Trophoblast cell (in vitro differentiated cells and primary cell): ENCODE data around the gene NDRG2.
A peak's percentile ranks its signal among the peaks of the same experiment; 100 is the strongest.

Experiments used
- DNase-seq, 2 donors: peaks; one replicate each; pipeline ENCODE4 v3.0.0-alpha.2; 2016
- H2AFZ ChIP-seq: 2 replicates; pipeline ENCODE4 v1.6.1; 2013; ENCODE audit warnings: low read length, moderate library complexity, mild to moderate bottlenecking; ENCODE audit not compliant: insufficient read depth, poor library complexity
- H2AK5ac ChIP-seq: 2 replicates; pipeline ENCODE4 v1.6.1; 2013; ENCODE audit warnings: mild to moderate bottlenecking, low read length
- H2BK120ac ChIP-seq: 2 replicates; pipeline ENCODE4 v1.6.1; 2013; ENCODE audit warnings: low read length, mild to moderate bottlenecking, moderate library complexity; ENCODE audit not compliant: insufficient read depth, poor library complexity
- H2BK12ac ChIP-seq: 2 replicates; pipeline ENCODE4 v1.6.1; 2013; ENCODE audit warnings: mild to moderate bottlenecking, low read length, moderate library complexity
- H2BK5ac ChIP-seq: 2 replicates; pipeline ENCODE4 v1.6.1; 2013; ENCODE audit warnings: low read length, low read depth, moderate library complexity, mild to moderate bottlenecking; ENCODE audit not compliant: poor library complexity
- H3K14ac ChIP-seq: 2 replicates; pipeline ENCODE4 v1.6.1; 2013; ENCODE audit warnings: mild to moderate bottlenecking, low read length
- H3K18ac ChIP-seq: 2 replicates; pipeline ENCODE4 v1.6.1; 2013; ENCODE audit warnings: mild to moderate bottlenecking, low read length
- H3K23ac ChIP-seq: 2 replicates; pipeline ENCODE4 v1.6.1; 2013; ENCODE audit warnings: low read length
- H3K27ac ChIP-seq: 2 replicates; pipeline ENCODE4 v1.5.1; 2013; ENCODE audit warnings: low read depth, mild to moderate bottlenecking, inconsistent platforms, low read length, moderate library complexity
- H3K27me3 ChIP-seq: 2 replicates; pipeline ENCODE4 v1.6.1; 2013; ENCODE audit warnings: inconsistent platforms, mild to moderate bottlenecking, low read length, moderate library complexity; ENCODE audit not compliant: insufficient read depth
- H3K36me3 ChIP-seq, 2 experiments: 1 replicate in 1 of 2; 2 replicates in 1 of 2; pipeline ENCODE4 v1.6.1; 2013; ENCODE audit warnings: low read length in 2 of 2, mild to moderate bottlenecking in 2 of 2, moderate library complexity in 1 of 2; ENCODE audit not compliant: insufficient read depth in 2 of 2, control insufficient read depth in 1 of 2
- H3K4ac ChIP-seq: 2 replicates; pipeline ENCODE4 v1.6.1; 2013; ENCODE audit warnings: low read depth, mild to moderate bottlenecking, low read length, moderate library complexity
- H3K4me1 ChIP-seq, 2 experiments: 1 replicate in 1 of 2; 2 replicates in 1 of 2; pipeline ENCODE4 v1.6.1; 2013; ENCODE audit warnings: low read length in 2 of 2, mild to moderate bottlenecking in 2 of 2, moderate library complexity in 1 of 2; ENCODE audit not compliant: insufficient read depth in 2 of 2, control insufficient read depth in 1 of 2
- H3K4me2 ChIP-seq: 2 replicates; pipeline ENCODE4 v1.6.1; 2013; ENCODE audit warnings: inconsistent platforms, mild to moderate bottlenecking, low read length, moderate library complexity
- H3K4me3 ChIP-seq: 2 replicates; pipeline ENCODE4 v1.5.1; 2013; ENCODE audit warnings: mild to moderate bottlenecking, low read depth, low read length, inconsistent platforms
- H3K79me1 ChIP-seq: one replicate; pipeline ENCODE4 v1.6.1; 2013; ENCODE audit warnings: low read length
- H3K79me2 ChIP-seq: 2 replicates; pipeline ENCODE4 v1.6.1; 2013; ENCODE audit warnings: low read length, mild to moderate bottlenecking; ENCODE audit not compliant: control insufficient read depth, insufficient read depth, poor library complexity
- H3K9ac ChIP-seq: 2 replicates; pipeline ENCODE4 v1.6.1; 2013; ENCODE audit warnings: mild to moderate bottlenecking, low read length
- H3K9me3 ChIP-seq: 2 replicates; pipeline ENCODE4 v1.6.1; 2013; ENCODE audit warnings: low read depth, mild to moderate bottlenecking, control low read depth, inconsistent platforms, low read length; ENCODE audit not compliant: insufficient read depth
- H4K12ac ChIP-seq: 2 replicates; pipeline ENCODE4 v1.6.1; 2013; ENCODE audit warnings: low read depth, mild to moderate bottlenecking, low read length, moderate library complexity
- H4K8ac ChIP-seq: 2 replicates; pipeline ENCODE4 v1.6.1; 2013; ENCODE audit warnings: low read depth, mild to moderate bottlenecking, low read length, moderate library complexity
- H4K91ac ChIP-seq: one replicate; pipeline ENCODE4 v1.6.1; 2013; ENCODE audit warnings: low read depth, mild to moderate bottlenecking, low read length, moderate library complexity
- WGBS: extraction: QIAGEN DNeasy Blood & Tissue Kit; methylation state at CpG from one replicate; pipeline ENCODE4 v1.1.7; 2013; ENCODE audit warnings: missing lambda C conversion rate; ENCODE audit not compliant: insufficient read length, insufficient coverage; ENCODE audit errors: extremely low coverage; 5-methylcytosine and 5-hydroxymethylcytosine counted together

The NDRG2 gene

DNA sequence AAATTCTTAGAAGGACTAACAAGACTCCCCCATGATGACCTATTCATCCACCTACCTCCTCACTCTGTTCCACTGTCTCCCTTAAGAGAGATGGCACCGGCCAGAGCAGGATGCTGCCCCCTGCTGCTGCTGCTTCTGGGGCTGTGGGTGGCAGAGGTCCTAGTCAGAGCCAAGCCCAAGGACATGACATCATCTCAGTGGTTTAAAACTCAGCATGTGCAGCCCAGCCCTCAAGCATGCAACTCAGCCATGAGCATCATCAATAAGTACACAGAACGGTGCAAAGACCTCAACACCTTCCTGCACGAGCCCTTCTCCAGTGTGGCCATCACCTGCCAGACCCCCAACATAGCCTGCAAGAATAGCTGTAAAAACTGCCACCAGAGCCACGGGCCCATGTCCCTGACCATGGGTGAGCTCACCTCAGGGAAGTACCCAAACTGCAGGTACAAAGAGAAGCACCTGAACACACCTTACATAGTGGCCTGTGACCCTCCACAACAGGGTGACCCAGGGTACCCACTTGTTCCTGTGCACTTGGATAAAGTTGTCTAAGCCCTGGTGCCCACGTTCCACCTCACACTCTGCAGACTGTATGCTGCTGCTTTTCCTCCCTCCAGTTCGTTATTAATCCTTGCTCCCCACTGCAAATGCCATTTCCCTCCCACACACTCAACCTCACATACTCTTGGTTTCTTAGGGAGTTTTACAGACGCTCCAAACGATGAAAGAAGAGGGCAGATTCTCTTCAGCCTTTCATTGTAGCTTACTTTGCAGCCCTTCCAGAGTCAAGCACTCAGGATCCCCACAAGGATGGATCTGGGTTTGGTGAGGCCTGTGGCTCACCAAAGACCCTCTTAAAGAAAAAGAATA, 33.2 kb upstream of the NDRG2 start, which contains the start of gene RNASE8:
Gene RNASE8 (plus strand): TSS at position 20 of the 873 bp plus-strand sequence. CDS start 71 bp downstream, at position 91.
- H2BK12ac ChIP-seq = no peak within 1 kb of the TSS
- H3K27me3 ChIP-seq = no peaks in the 10 kb centered on the region
- H3K4me3 ChIP-seq = peak within 1 kb of the TSS; percentile 9
- no peak for DNase-seq
- no peaks in the 10 kb centered on the region for H3K79me2 ChIP-seq
- H4K91ac ChIP-seq = no peak within 1 kb of the TSS
- WGBS = no CpG with 5 or more reads among the region's 8 CpGs
- no peaks in the 10 kb centered on the region for H3K79me1 ChIP-seq
- H2BK120ac ChIP-seq = no peak within 1 kb of the TSS
- H3K4ac ChIP-seq = no peak within 1 kb of the TSS
- no peak within 1 kb of the TSS for H3K27ac ChIP-seq
- no peak within 1 kb of the TSS for H3K23ac ChIP-seq
- no peak within 1 kb of the TSS for H3K4me2 ChIP-seq
- peaks cover 2 to 3% of the 10 kb centered on the region in 2 experiments for H3K4me1 ChIP-seq
- H4K8ac ChIP-seq = no peak within 1 kb of the TSS
- H4K12ac ChIP-seq = no peak within 1 kb of the TSS
- no peaks in the 10 kb centered on the region for H3K36me3 ChIP-seq
- H3K9ac ChIP-seq = no peak within 1 kb of the TSS
- no peak within 1 kb of the TSS for H2BK5ac ChIP-seq
- no peak within 1 kb of the TSS for H3K14ac ChIP-seq
- H2AK5ac ChIP-seq = no peak within 1 kb of the TSS
- no peak within 1 kb of the TSS for H3K18ac ChIP-seq
- no peaks in the 10 kb centered on the region for H3K9me3 ChIP-seq
- no peak within 1 kb of the TSS for H2AFZ ChIP-seq

DNA sequence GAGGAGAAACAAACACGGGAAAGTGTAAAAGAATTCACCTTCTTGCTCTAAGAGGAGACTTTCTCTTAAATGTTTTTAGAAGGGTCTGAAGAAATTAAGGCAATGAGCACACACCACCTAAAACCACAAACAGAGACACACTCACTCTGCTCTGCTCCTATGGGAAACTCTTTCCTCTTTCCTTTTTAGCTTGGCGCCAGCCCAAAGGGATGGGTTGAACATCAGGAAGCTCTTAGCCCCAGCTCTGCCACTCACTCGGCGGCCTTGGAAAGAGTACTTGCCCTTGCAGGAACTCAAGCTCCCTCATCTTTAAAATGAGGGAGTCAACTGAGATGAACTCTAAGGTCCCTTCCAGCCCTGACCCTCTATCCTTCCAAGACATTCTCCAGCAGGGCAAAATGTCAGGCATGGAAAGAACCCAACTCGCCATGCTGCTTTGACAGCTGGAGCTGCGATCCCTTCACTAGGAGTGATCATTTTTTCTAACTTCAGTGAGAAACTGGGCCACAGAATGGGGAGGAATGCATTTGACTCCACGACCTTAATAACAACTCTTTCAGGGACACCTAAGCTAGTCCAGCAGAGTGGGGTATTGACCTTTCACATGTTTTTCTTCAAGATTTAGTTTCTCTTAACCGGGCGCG, 31.8 kb upstream of the NDRG2 start:
- no peaks in the 10 kb centered on the region for H3K4me1 ChIP-seq
- H3K9ac ChIP-seq = no peak overlapping the region
- no peak overlapping the region for H3K18ac ChIP-seq
- DNase-seq = no peak
- no peak overlapping the region for H4K91ac ChIP-seq
- H3K14ac ChIP-seq = no peak overlapping the region
- H3K79me1 ChIP-seq = no peaks in the 10 kb centered on the region
- no peaks in the 10 kb centered on the region for H3K27me3 ChIP-seq
- no peak overlapping the region for H3K4me2 ChIP-seq
- no peak overlapping the region for H3K23ac ChIP-seq
- no peak overlapping the region for H4K8ac ChIP-seq
- H3K4ac ChIP-seq = no peak overlapping the region
- H4K12ac ChIP-seq = no peak overlapping the region
- WGBS = no CpG with 5 or more reads among the region's 10 CpGs
- H3K27ac ChIP-seq = no peak overlapping the region
- H3K9me3 ChIP-seq = no peaks in the 10 kb centered on the region
- no peak overlapping the region for H2BK120ac ChIP-seq
- no peak overlapping the region for H2BK12ac ChIP-seq
- no peak overlapping the region for H2AK5ac ChIP-seq
- H3K4me3 ChIP-seq = no peak overlapping the region
- H3K36me3 ChIP-seq = no peaks in the 10 kb centered on the region
- no peak overlapping the region for H2BK5ac ChIP-seq
- H3K79me2 ChIP-seq = no peaks in the 10 kb centered on the region
- no peak overlapping the region for H2AFZ ChIP-seq

DNA sequence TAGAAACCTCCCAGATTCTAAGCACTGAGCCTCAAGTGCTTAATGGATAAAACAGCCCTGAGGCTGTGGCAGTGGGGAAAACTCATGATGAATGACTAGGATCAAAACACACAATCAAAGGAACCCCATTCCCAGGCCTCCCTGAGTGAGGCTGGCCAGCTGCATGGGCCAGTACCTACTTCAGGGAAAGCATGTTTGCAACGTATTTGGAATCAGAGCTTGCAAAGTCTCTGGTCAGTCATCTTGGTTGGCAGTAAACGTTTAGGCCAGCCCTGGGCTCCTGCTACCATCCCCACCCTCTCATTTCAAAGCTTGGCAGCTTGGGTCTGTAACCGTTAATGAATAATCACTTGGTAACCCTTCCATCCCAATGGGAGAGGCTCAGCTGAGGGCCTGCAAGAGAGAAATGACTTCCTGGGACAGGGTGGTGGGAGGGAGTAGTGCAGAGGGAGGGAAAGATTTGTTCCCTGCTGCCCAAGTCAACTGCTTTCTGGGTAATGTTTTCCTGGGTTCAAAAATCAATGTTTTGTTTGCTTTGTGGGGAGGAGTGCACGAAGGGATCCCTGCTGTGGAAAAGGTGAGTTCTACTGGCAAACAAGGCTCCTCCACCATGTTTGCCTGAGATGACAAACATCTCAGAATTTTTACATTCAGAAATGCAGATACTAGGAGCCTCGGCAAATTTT, 30.7 kb upstream of the NDRG2 start:
- Histone ChIP-seq H3K27me3 (no peaks in the 10 kb centered on the region), H3K4me1 (no peaks in the 10 kb centered on the region), H3K18ac (no peak overlapping the region), H3K14ac (no peak overlapping the region), H3K36me3 (no peaks in the 10 kb centered on the region), H3K9ac (no peak overlapping the region), H4K8ac (no peak overlapping the region), H2BK12ac (no peak overlapping the region), H3K9me3 (no peaks in the 10 kb centered on the region), H2AFZ (no peak overlapping the region), H3K27ac (no peak overlapping the region), H3K23ac (no peak overlapping the region), H3K4me3 (no peak overlapping the region), H3K79me2 (no peaks in the 10 kb centered on the region), H4K12ac (no peak overlapping the region), H4K91ac (no peak overlapping the region), H3K4me2 (no peak overlapping the region), H2BK120ac (no peak overlapping the region), H3K4ac (no peak overlapping the region), H2BK5ac (no peak overlapping the region), H2AK5ac (no peak overlapping the region), H3K79me1 (no peaks in the 10 kb centered on the region)
- DNase-seq = no peak
- no CpG with 5 or more reads among the region's 5 CpGs for WGBS

DNA sequence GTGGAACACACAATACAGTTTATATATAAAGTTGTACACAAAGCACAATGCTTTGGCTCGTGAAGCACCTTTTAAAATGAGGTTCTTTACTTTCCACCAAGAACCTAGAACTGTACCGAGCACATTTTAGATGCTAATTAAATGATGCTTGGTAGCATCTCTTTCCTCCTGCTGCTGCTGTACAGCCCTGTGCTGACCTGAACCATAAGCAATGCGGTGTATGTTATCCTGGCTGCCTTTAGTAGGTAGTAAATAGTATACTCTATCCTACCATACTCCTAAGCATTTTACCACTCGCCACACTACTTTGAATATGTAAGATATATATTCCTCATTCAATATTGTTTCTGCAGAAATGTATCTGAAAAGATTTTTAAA, 29.9 kb upstream of the NDRG2 start:
- no peak overlapping the region for H2BK12ac ChIP-seq
- no peaks in the 10 kb centered on the region for H3K4me1 ChIP-seq
- H4K12ac ChIP-seq = no peak overlapping the region
- no peak overlapping the region for H3K27ac ChIP-seq
- no peak overlapping the region for H3K4me3 ChIP-seq
- no peak overlapping the region for H4K8ac ChIP-seq
- no peak overlapping the region for H2BK120ac ChIP-seq
- H2AFZ ChIP-seq = no peak overlapping the region
- H3K9ac ChIP-seq = no peak overlapping the region
- no peaks in the 10 kb centered on the region for H3K36me3 ChIP-seq
- no peak overlapping the region for H3K4ac ChIP-seq
- H3K79me1 ChIP-seq = no peaks in the 10 kb centered on the region
- no peaks in the 10 kb centered on the region for H3K79me2 ChIP-seq
- no peak overlapping the region for H2AK5ac ChIP-seq
- no peak overlapping the region for H3K4me2 ChIP-seq
- H2BK5ac ChIP-seq = no peak overlapping the region
- H3K9me3 ChIP-seq = no peaks in the 10 kb centered on the region
- no peak overlapping the region for H4K91ac ChIP-seq
- no peaks in the 10 kb centered on the region for H3K27me3 ChIP-seq
- no peak overlapping the region for H3K18ac ChIP-seq
- H3K23ac ChIP-seq = no peak overlapping the region
- no CpG with 5 or more reads among the region's 4 CpGs for WGBS
- no peak overlapping the region for H3K14ac ChIP-seq
- no peak for DNase-seq
